Amniotic stem cell (primary cell): ENCODE measurements around the gene DGKB.
"Not testable (repeated sequence)": the region's sequence is repeated elsewhere in the genome, so short reads cannot be mapped to it uniquely, and the experiment has no call there.

ENCODE experiments used
- DNase-seq: peaks from one replicate; lab custom pipeline; 2025; lab: John Stamatoyannopoulos, UW

The DGKB gene

GRCh38 chr7:14583518-14583917 lies 319.0 kb downstream of the DGKB start:
- no peak for DNase-seq

- DNase-seq = no peak
Observed at GRCh38 chr7:14582010-14582409, 320.5 kb downstream of the DGKB start.

GRCh38 chr7:14579971-14580370 lies 322.6 kb downstream of the DGKB start:
- DNase-seq = no peak

GRCh38 chr7:14576578-14576977 lies 326.0 kb downstream of the DGKB start:
- DNase-seq = no peak

GRCh38 chr7:14570750-14571607 lies 331.6 kb downstream of the DGKB start:
- DNase-seq = no peak

- DNase-seq = no peak
Observed at GRCh38 chr7:14552060-14552459, 350.5 kb downstream of the DGKB start.

- DNase-seq = no peak
Observed at GRCh38 chr7:14551310-14551709, 351.2 kb downstream of the DGKB start.

- no peak for DNase-seq
Observed at GRCh38 chr7:14542624-14543023, 359.9 kb downstream of the DGKB start.

- DNase-seq = no peak
Observed at GRCh38 chr7:14521183-14521582, 381.4 kb downstream of the DGKB start.

- DNase-seq = no peak
Observed at GRCh38 chr7:14510268-14510667, 392.3 kb downstream of the DGKB start.

GRCh38 chr7:14507617-14508016 lies 394.9 kb downstream of the DGKB start:
- no peak for DNase-seq

GRCh38 chr7:14505906-14506305 lies 396.6 kb downstream of the DGKB start:
- no peak for DNase-seq

GRCh38 chr7:14504134-14504533 lies 398.4 kb downstream of the DGKB start:
- DNase-seq = no peak

GRCh38 chr7:14503623-14504022 lies 398.9 kb downstream of the DGKB start:
- no peak for DNase-seq

GRCh38 chr7:14501436-14501835 lies 401.1 kb downstream of the DGKB start:
- DNase-seq = no peak

- no peak for DNase-seq
Observed at GRCh38 chr7:14497390-14497789, 405.2 kb downstream of the DGKB start.

GRCh38 chr7:14495633-14496032 lies 406.9 kb downstream of the DGKB start:
- no peak for DNase-seq

GRCh38 chr7:14487701-14488395 lies 414.7 kb downstream of the DGKB start:
- no peak for DNase-seq

GRCh38 chr7:14483663-14484062 lies 418.9 kb downstream of the DGKB start:
- no peak for DNase-seq

- no peak for DNase-seq
Observed at GRCh38 chr7:14480281-14480680, 422.3 kb downstream of the DGKB start.

- DNase-seq = no peak
Observed at GRCh38 chr7:14478834-14479510, 423.6 kb downstream of the DGKB start.

- not testable (repeated sequence) for DNase-seq
Observed at GRCh38 chr7:14461716-14462115, 440.8 kb downstream of the DGKB start.

GRCh38 chr7:14458846-14459245 lies 443.7 kb downstream of the DGKB start:
- not testable (repeated sequence) for DNase-seq
